Measurements from ENCODE around the gene SOCS3. TPM values are rescaled to one million over a fixed set of nuclear protein-coding genes. Genes with fewer than 3 reads are reported as not detected.

The SOCS3 gene
- total RNA-seq, 1 experiment from 2014 or later = 11.3 TPM

- Histone ChIP-seq H3K4me3 (ENCODE audit: low read depth, low read length) (no peak overlapping the region), H3K36me3 (ENCODE audit: control insufficient read depth, insufficient read depth, low read length) (no peaks in the 10 kb centered on the region), H3K27me3 (replicated peaks; ENCODE audit: control insufficient read depth, insufficient read depth, low read length) (no peaks in the 10 kb centered on the region), H3K9me3 (no peaks in the 10 kb centered on the region), H3K4me1 (peaks cover 13% of the 10 kb centered on the region)
- ChIA-PET POLR2A (no interaction called here), CTCF (no interaction called here)
- no TSS peak for BruUV-seq (replicated peaks)
- Mint-ChIP-seq H3K4me3 (ENCODE audit: unreplicated experiment) (no peak overlapping the region), H3K4me1 (ENCODE audit: low read depth, unreplicated experiment) (no peaks in the 10 kb centered on the region), H3K27ac (ENCODE audit: unreplicated experiment) (no peak overlapping the region), H3K27me3 (ENCODE audit: insufficient read depth, unreplicated experiment) (no peaks in the 10 kb centered on the region), H3K9me3 (ENCODE audit: unreplicated experiment) (no peaks in the 10 kb centered on the region), H3K36me3 (ENCODE audit: insufficient read depth, unreplicated experiment) (no peaks in the 10 kb centered on the region)
- TF ChIP-seq, protein P1, sequence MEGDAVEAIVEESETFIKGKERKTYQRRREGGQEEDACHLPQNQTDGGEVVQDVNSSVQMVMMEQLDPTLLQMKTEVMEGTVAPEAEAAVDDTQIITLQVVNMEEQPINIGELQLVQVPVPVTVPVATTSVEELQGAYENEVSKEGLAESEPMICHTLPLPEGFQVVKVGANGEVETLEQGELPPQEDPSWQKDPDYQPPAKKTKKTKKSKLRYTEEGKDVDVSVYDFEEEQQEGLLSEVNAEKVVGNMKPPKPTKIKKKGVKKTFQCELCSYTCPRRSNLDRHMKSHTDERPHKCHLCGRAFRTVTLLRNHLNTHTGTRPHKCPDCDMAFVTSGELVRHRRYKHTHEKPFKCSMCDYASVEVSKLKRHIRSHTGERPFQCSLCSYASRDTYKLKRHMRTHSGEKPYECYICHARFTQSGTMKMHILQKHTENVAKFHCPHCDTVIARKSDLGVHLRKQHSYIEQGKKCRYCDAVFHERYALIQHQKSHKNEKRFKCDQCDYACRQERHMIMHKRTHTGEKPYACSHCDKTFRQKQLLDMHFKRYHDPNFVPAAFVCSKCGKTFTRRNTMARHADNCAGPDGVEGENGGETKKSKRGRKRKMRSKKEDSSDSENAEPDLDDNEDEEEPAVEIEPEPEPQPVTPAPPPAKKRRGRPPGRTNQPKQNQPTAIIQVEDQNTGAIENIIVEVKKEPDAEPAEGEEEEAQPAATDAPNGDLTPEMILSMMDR (IDR thresholded peaks at IDR 0.05; ENCODE audit: insufficient read depth in 1 of 2, low read depth in 1 of 2, low read length in 1 of 2, severe bottlenecking in 1 of 2, unreplicated experiment in 1 of 2) = no peak
- DNase-seq = no peak
- intact Hi-C loops (cut with micrococcal nuclease; ENCODE audit: unreplicated experiment) = no loop called here
Observed at GRCh38 chr17:78343543-78344201, 16.2 kb downstream of the SOCS3 start.

GRCh38 chr17:78343187-78343542 lies 16.7 kb downstream of the SOCS3 start:
- BruUV-seq (replicated peaks) = no TSS peak
- H3K9me3 Mint-ChIP-seq (ENCODE audit: unreplicated experiment) = no peaks in the 10 kb centered on the region
- H3K4me1 Mint-ChIP-seq (ENCODE audit: low read depth, unreplicated experiment) = no peaks in the 10 kb centered on the region
- peak overlapping the region; percentile 35 for H3K27ac Mint-ChIP-seq (ENCODE audit: unreplicated experiment)
- Histone ChIP-seq H3K9me3 (no peaks in the 10 kb centered on the region), H3K4me3 (ENCODE audit: low read depth, low read length) (no peak overlapping the region), H3K36me3 (ENCODE audit: control insufficient read depth, insufficient read depth, low read length) (no peaks in the 10 kb centered on the region), H3K27me3 (replicated peaks; ENCODE audit: control insufficient read depth, insufficient read depth, low read length) (no peaks in the 10 kb centered on the region), H3K4me1 (peaks cover 13% of the 10 kb centered on the region)
- TF ChIP-seq, protein P1 (IDR thresholded peaks at IDR 0.05; ENCODE audit: insufficient read depth in 1 of 2, low read depth in 1 of 2, low read length in 1 of 2, severe bottlenecking in 1 of 2, unreplicated experiment in 1 of 2) = no peak
- no peak for DNase-seq
- intact Hi-C loops (cut with micrococcal nuclease; ENCODE audit: unreplicated experiment) = no loop called here
- ChIA-PET POLR2A (no interaction called here), CTCF (no interaction called here)
- H3K4me3 Mint-ChIP-seq (ENCODE audit: unreplicated experiment) = no peak overlapping the region
- no peaks in the 10 kb centered on the region for H3K36me3 Mint-ChIP-seq (ENCODE audit: insufficient read depth, unreplicated experiment)
- no peaks in the 10 kb centered on the region for H3K27me3 Mint-ChIP-seq (ENCODE audit: insufficient read depth, unreplicated experiment)

GRCh38 chr17:78342449-78343186 lies 17.3 kb downstream of the SOCS3 start:
- Mint-ChIP-seq H3K27me3 (ENCODE audit: insufficient read depth, unreplicated experiment) (no peaks in the 10 kb centered on the region), H3K9me3 (ENCODE audit: unreplicated experiment) (no peaks in the 10 kb centered on the region), H3K4me1 (ENCODE audit: low read depth, unreplicated experiment) (no peaks in the 10 kb centered on the region), H3K4me3 (ENCODE audit: unreplicated experiment) (peak overlapping the region; percentile 43), H3K36me3 (ENCODE audit: insufficient read depth, unreplicated experiment) (no peaks in the 10 kb centered on the region), H3K27ac (ENCODE audit: unreplicated experiment) (peak overlapping the region; percentile 35)
- Histone ChIP-seq H3K36me3 (ENCODE audit: control insufficient read depth, insufficient read depth, low read length) (no peaks in the 10 kb centered on the region), H3K27me3 (replicated peaks; ENCODE audit: control insufficient read depth, insufficient read depth, low read length) (no peaks in the 10 kb centered on the region), H3K9me3 (no peaks in the 10 kb centered on the region), H3K4me1 (peaks cover 13% of the 10 kb centered on the region), H3K4me3 (ENCODE audit: low read depth, low read length) (peak overlapping the region; percentile 43)
- no TSS peak for BruUV-seq (replicated peaks)
- ChIA-PET POLR2A (no interaction called here), CTCF (interaction anchor here (0.7 kb wide), 1 partner anchor 129 kb away, joined by 3 read pairs; no protein-coding TSS in a partner anchor)
- intact Hi-C loops (cut with micrococcal nuclease; ENCODE audit: unreplicated experiment) = no loop called here
- TF ChIP-seq, protein P1 (IDR thresholded peaks at IDR 0.05; ENCODE audit: insufficient read depth in 1 of 2, low read depth in 1 of 2, low read length in 1 of 2, severe bottlenecking in 1 of 2, unreplicated experiment in 1 of 2) = no peak
- DNase-seq = no peak

Data from Caco-2 (cell line).